Fibroblast of pulmonary artery (primary cell): Measurements from ENCODE around the gene TCAIM.
"Not testable (repeated sequence)": the region's sequence is repeated elsewhere in the genome, so short reads cannot be mapped to it uniquely, and the experiment has no call there.

ENCODE experiments used
- DNase-seq: peaks from one replicate; pipeline ENCODE4 v3.0.0-alpha.2; 2010; ENCODE audit warnings: low read depth
- H3K4me3 ChIP-seq: replicated peaks from 2 replicates; pipeline ENCODE4 v1.5.1; 2011; ENCODE audit warnings: low read depth, mild to moderate bottlenecking, control low read depth, low read length, moderate library complexity
- CTCF ChIP-seq: IDR thresholded peaks from 2 replicates; pipeline ENCODE4 v1.5.1; 2011; ENCODE audit warnings: mild to moderate bottlenecking, control low read depth, low read length, inconsistent platforms; ENCODE audit errors: missing control alignments

Gene TCAIM

DNA sequence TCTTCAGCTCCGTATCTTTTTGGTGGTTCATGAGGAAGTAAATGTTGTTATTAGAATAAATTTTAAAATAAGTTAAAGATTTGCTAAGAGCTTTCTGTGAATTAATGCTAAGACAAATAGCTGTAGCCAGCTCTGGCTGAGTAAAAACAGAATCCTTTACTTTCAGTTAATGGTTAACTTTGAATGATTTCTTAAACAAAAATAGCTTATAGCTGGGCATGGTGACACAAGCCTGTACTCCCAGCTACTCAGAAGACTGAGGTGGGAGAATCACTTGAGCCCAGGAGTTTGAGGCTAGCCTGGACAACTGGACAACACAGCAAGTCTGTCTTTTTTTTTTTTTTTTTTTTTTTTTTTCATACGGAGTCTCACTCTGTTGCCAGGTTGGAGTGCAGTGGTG lies 25.0 kb downstream of the TCAIM start:
- DNase-seq: no peak
- no peak for TF ChIP-seq CTCF
- H3K4me3 ChIP-seq: no peak overlapping the region

DNA sequence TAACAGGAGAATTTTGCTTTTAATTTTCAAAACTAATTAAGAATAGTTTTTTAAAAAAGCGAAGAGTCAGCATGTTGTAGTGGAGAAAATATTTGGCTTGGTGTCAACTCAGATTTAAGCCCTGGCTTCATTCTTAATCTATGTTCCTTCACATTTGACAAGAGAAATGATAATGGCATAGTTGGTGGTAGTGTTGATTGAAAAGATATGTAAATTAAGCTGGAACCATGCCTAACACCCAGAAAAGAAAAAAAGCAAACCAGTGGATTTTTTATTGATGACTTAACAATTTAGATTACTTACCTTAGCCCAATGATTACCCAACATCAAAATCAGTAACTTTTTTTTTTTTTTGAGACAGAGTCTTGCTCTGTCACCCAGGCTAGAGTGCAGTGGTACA lies 27.4 kb downstream of the TCAIM start:
- DNase-seq: no peak
- H3K4me3 ChIP-seq: no peak overlapping the region
- TF ChIP-seq CTCF: no peak

DNA sequence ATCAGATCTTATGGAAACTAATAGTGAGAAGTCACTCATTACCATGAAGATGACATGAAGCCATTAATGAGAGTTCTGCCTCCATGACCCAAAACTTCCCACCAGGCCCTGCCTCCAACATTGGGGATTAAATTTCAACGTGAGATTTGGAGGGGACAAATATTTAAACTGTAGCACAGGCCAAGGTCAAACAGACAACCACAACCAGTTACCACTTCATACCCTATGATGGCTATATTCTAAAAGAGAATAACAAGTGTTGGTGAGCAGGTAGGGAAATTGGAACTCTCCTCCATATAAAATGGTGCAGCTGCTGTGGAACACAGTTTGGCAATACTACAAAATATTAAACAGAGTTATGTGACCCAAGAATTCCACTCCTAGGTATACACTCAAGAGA lies 36.9 kb downstream of the TCAIM start:
- DNase-seq: no peak
- TF ChIP-seq CTCF: no peak
- H3K4me3 ChIP-seq: no peak overlapping the region

DNA sequence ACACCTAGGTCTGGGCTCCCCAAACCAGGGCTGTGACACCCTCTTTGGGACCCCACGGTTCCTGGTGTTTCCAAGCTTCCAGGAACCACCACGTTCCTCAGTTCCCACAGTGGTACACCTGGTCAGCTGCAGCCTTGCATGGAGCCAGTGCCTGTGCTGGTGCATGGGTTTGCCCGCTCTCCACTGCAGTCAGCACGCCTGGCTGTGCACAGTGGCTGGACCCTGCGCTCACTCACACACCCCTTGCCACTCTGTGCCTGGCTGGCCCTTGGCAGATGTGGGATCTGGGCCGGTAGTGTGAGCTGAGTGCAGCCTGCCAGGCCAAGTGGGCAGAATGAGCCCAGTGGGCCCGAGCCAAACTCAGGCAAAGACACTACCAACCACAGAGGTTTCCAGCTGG lies 48.8 kb downstream of the TCAIM start:
- H3K4me3 ChIP-seq: no peak overlapping the region
- no peak for DNase-seq
- no peak for TF ChIP-seq CTCF

DNA sequence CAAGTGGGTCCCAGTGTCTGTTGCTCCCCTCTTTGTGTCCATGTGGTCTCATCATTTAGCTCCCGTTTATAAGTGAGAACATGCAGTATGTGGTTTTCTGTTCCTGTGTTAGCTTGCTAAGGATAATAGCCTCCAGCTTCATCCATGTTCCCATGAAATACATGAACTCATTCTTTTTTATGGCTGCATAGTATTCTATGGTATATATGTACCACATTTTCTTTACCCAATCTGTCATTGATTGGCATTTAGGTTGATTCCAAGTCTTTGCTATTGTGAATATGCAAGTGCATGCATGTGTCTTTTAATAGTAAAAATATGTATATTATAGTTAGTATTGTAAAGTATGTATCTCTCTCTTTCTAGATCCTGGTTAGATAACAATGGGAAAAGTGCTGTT lies 53.9 kb downstream of the TCAIM start:
- no peak for DNase-seq
- TF ChIP-seq CTCF: no peak
- no peak overlapping the region for H3K4me3 ChIP-seq

GRCh38 chr3:44395714-44396113 lies 57.1 kb downstream of the TCAIM start:
- no peak overlapping the region for H3K4me3 ChIP-seq
- no peak for TF ChIP-seq CTCF
- no peak for DNase-seq

DNA sequence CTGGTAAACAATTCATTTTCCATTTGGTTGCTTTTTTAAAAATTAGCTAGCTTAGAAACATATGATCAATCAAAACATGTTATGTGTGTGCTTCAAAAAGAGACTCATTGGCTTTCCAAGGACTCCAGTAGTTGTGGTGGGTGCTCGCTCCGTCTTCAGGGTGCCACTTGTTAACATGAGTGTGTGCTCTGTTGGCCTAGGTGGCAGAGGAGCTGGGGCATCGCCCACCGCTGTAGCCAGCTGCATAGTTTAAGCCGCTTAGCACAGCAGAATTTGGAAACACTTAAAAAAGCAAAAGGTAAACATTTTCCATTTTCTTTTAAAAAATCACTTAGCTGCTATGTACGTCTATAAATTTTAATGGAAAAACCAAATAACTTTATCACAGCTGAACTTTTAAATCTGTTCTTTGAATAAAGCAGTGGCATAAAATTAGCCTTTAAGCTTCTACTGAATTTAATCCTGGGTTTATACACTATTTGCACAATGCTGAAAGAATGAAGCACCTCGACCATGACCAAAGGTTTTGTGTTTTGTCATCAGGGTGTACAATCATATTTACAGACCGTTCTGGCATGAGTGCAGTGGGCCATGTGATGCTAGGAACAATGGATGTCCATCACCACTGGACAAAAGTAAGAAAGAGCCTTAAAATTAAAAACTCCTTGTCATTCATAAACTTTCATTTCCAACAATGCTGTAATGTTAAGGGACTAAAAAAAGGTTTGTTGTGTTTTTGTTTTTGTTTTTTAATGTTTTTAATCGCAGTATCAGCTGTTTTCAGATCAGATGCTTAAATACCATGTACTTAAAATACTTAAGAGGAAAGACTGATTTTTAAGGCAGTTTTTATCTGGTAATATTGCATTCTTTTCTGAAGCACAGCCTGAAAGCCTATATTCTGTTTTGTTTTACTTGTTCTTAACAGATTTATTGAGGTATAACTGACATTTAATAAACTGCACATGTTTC lies 57.9 kb downstream of the TCAIM start:
- TF ChIP-seq CTCF: no peak
- H3K4me3 ChIP-seq: no peak overlapping the region
- no peak for DNase-seq

DNA sequence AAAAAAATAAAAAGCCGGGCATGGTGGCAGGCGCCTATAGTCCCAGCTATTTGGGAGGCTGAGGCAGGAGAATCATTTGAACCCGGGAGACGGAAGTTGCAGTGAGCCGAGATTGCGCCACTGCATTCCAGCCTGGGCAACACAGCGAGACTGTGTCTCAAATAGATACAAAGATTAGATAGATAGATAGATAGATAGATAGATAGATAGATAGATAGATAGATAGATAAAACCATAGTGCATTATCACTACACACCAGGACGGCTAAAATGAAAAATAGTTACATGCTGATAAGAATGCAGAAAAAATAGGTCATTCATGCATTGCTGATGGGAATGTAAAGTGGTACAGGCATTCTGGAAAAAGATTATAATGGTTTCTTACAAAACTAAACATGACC lies 59.7 kb downstream of the TCAIM start:
- not testable (repeated sequence) for H3K4me3 ChIP-seq, DNase-seq
